DND-41 (cell line): ENCODE data around the gene LILRB2.

Experiments used
- ATAC-seq: fragments of 200-7000 bp; cut with Tn5 transposase; 3 replicates; pipeline ENCODE4 v1.9.1; 2021; ENCODE audit warnings: low read depth; ENCODE audit not compliant: insufficient read depth
- DNase-seq: peaks from one replicate; pipeline ENCODE4 v3.0.0-alpha.2; 2020
- H2AFZ ChIP-seq: 2 replicates; pipeline ENCODE4 v1.6.0; 2012; ENCODE audit warnings: low read depth, low read length
- H3K27ac ChIP-seq: 2 replicates; pipeline ENCODE4 v1.5.1; 2012; ENCODE audit warnings: low read length, inconsistent platforms
- H3K27me3 ChIP-seq: fragments of 200-600 bp; sonication (generic); 2 replicates; pipeline ENCODE4 v1.6.0; 2012; ENCODE audit warnings: low read length, mild to moderate bottlenecking, inconsistent platforms; ENCODE audit not compliant: insufficient read depth, poor library complexity
- H3K36me3 ChIP-seq: 2 replicates; pipeline ENCODE4 v1.5.1; 2012; ENCODE audit warnings: low read length, inconsistent platforms; ENCODE audit not compliant: insufficient read depth
- H3K4me1 ChIP-seq: 2 replicates; pipeline ENCODE4 v1.5.1; 2012; ENCODE audit warnings: mild to moderate bottlenecking, low read length; ENCODE audit not compliant: insufficient read depth
- H3K4me2 ChIP-seq: 2 replicates; pipeline ENCODE4 v1.6.0; 2012; ENCODE audit warnings: mild to moderate bottlenecking, moderate library complexity, low read length, inconsistent platforms; ENCODE audit not compliant: insufficient read depth
- H3K4me3 ChIP-seq, 2 experiments: fragments of 200-600 bp in 1 of 2; shearing (Covaris generic) in 1 of 2; 2 replicates each; pipeline ENCODE4 v1.5.1; 2012 to 2016; ENCODE audit warnings: inconsistent platforms in 2 of 2, low read length in 2 of 2, mild to moderate bottlenecking in 2 of 2, low read depth in 1 of 2, moderate library complexity in 1 of 2
- H3K79me2 ChIP-seq: 2 replicates; pipeline ENCODE4 v1.6.0; 2012; ENCODE audit warnings: low read length, inconsistent platforms; ENCODE audit not compliant: insufficient read depth
- H3K9ac ChIP-seq: 2 replicates; pipeline ENCODE4 v1.6.0; 2012; ENCODE audit warnings: low read depth, mild to moderate bottlenecking, inconsistent platforms, low read length, moderate library complexity
- H3K9me3 ChIP-seq: 2 replicates; pipeline ENCODE4 v1.5.1; 2012; ENCODE audit warnings: low read length, moderate library complexity, mild to moderate bottlenecking, inconsistent platforms; ENCODE audit not compliant: insufficient read depth, severe bottlenecking
- H4K20me1 ChIP-seq: 2 replicates; pipeline ENCODE4 v1.6.0; 2012; ENCODE audit warnings: low read length; ENCODE audit not compliant: insufficient read depth
- CTCF ChIP-seq: IDR thresholded peaks from 2 replicates; pipeline ENCODE4 v1.5.1; 2012; ENCODE audit warnings: borderline replicate concordance, low read length, moderate library complexity, mild to moderate bottlenecking; ENCODE audit not compliant: poor library complexity, severe bottlenecking; ENCODE audit errors: extremely low read depth
- EZH2 ChIP-seq: IDR thresholded peaks from 3 replicates; pipeline ENCODE4 v1.6.1; 2012; ENCODE audit warnings: borderline replicate concordance, low read depth, mild to moderate bottlenecking, moderate library complexity, low read length, inconsistent platforms; ENCODE audit not compliant: severe bottlenecking

LILRB2 gene

DNA sequence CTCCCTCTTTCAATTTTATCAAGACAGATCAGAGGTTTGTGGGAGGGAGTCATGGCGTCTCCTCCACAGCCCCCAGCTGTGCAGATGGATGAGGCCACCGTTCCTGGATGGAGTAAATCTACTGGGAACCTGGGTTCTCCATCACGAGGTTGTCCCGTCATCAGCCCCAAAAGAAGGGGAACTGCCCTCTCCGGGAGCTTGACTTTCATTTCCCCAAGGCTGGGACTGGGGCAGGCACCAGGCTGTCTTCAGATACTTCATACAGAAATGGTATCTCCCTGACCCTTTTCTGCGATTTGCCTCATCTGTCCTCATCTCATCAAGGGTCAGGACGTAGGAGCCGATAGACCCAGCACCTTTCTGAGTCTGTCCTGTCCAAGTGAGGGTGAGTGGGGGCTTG lies 9.8 kb downstream of the LILRB2 start:
- no peaks in the 10 kb centered on the region for H3K36me3 ChIP-seq
- TF ChIP-seq CTCF (no peak), EZH2 (no peak)
- H3K27ac ChIP-seq: no peak overlapping the region
- no peak overlapping the region for H3K4me2 ChIP-seq
- ATAC-seq: no peak
- no peak for DNase-seq
- H3K4me3 ChIP-seq: no peak overlapping the region
- H4K20me1 ChIP-seq: no peaks in the 10 kb centered on the region
- H3K4me1 ChIP-seq: no peaks in the 10 kb centered on the region
- no peaks in the 10 kb centered on the region for H3K79me2 ChIP-seq
- peaks cover 10% of the 10 kb centered on the region for H3K27me3 ChIP-seq
- no peak overlapping the region for H2AFZ ChIP-seq
- H3K9me3 ChIP-seq: no peaks in the 10 kb centered on the region
- H3K9ac ChIP-seq: no peak overlapping the region

- no peak for ATAC-seq
- H3K4me3 ChIP-seq: no peak overlapping the region
- no peaks in the 10 kb centered on the region for H4K20me1 ChIP-seq
- H3K36me3 ChIP-seq: no peaks in the 10 kb centered on the region
- H2AFZ ChIP-seq: no peak overlapping the region
- no peaks in the 10 kb centered on the region for H3K4me1 ChIP-seq
- no peaks in the 10 kb centered on the region for H3K79me2 ChIP-seq
- H3K4me2 ChIP-seq: no peak overlapping the region
- no peaks in the 10 kb centered on the region for H3K9me3 ChIP-seq
- H3K9ac ChIP-seq: no peak overlapping the region
- H3K27ac ChIP-seq: no peak overlapping the region
- TF ChIP-seq CTCF (no peak), EZH2 (no peak)
- no peak for DNase-seq
- peaks cover 10% of the 10 kb centered on the region for H3K27me3 ChIP-seq
These were observed 12.0 kb downstream of the LILRB2 start for GRCh38 chr19:54268936-54269335.

GRCh38 chr19:54266133-54266532 lies 14.8 kb downstream of the LILRB2 start:
- Histone ChIP-seq H3K9me3 (no peaks in the 10 kb centered on the region), H3K36me3 (no peaks in the 10 kb centered on the region), H3K4me2 (no peak overlapping the region), H3K4me3 (no peak overlapping the region), H3K9ac (no peak overlapping the region), H2AFZ (no peak overlapping the region), H3K27ac (no peak overlapping the region), H3K27me3 (peaks cover 10% of the 10 kb centered on the region), H3K79me2 (no peaks in the 10 kb centered on the region), H4K20me1 (no peaks in the 10 kb centered on the region), H3K4me1 (no peaks in the 10 kb centered on the region)
- DNase-seq (peak; percentile 63), ATAC-seq (peak; percentile 52; the same call in 2 of the 3 replicates)
- peak; percentile 83 for TF ChIP-seq CTCF
- no peak for TF ChIP-seq EZH2

DNA sequence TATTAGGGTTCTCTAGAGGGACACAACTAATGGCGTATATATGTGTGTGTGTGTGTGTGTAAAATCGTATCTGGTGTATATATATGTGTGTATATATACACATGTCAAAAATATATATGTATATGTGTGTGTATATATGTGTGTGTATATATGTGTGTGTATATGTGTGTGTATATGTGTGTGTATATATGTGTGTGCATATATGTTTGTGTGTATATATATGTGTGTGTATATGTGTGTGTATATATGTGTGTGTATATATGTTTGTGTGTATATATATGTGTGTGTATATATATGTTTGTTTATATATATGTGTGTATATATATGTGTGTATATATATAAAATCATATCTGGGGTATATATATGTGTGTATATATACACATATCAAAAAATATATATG lies 18.4 kb downstream of the LILRB2 start:
- TF ChIP-seq EZH2: no peak
- no peak for TF ChIP-seq CTCF
- H2AFZ ChIP-seq: no peak overlapping the region
- ATAC-seq: no peak
- no peaks in the 10 kb centered on the region for H3K27me3 ChIP-seq
- H3K36me3 ChIP-seq: no peaks in the 10 kb centered on the region
- H3K27ac ChIP-seq: no peak overlapping the region
- H4K20me1 ChIP-seq: no peaks in the 10 kb centered on the region
- no peak overlapping the region for H3K9ac ChIP-seq
- no peaks in the 10 kb centered on the region for H3K4me1 ChIP-seq
- no peaks in the 10 kb centered on the region for H3K9me3 ChIP-seq
- no peak for DNase-seq
- no peaks in the 10 kb centered on the region for H3K79me2 ChIP-seq
- no peak overlapping the region for H3K4me3 ChIP-seq
- H3K4me2 ChIP-seq: no peak overlapping the region
